GM21825 (cell line): Measurements from ENCODE around the gene NHERF2.

Experiments
- ATAC-seq: cut with Tn5 transposase; IDR thresholded peaks from one replicate; pipeline ENCODE4 v1.9.1; 2021; ENCODE audit warnings: mild to moderate bottlenecking, moderate library complexity; ENCODE audit not compliant: unreplicated experiment

NHERF2 gene

GRCh38 chr16:1990351-1991134 is 36.2 kb upstream of the NHERF2 start:
- ATAC-seq: no peak

- ATAC-seq: peak; percentile 27
These were observed 35.6 kb upstream of the NHERF2 start for GRCh38 chr16:1991135-1991551.

DNA sequence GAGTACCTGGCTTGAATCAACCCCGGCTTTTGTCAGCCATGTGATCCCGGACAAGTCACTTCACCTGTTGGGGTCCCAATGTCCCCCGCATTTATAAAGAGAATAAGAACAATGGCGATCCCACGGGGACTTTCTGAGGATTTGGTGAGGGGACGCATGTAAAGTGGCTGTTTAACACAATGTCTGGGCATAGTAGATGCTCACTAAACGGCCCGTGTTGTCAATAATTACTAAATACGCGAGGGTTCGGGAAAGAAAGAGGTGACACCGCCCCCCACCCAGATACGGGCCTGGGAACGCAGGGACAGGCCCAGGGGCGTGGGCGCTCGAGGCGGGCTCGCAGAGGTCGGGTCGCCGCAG is 35.1 kb upstream of the NHERF2 start:
- ATAC-seq: no peak

DNA sequence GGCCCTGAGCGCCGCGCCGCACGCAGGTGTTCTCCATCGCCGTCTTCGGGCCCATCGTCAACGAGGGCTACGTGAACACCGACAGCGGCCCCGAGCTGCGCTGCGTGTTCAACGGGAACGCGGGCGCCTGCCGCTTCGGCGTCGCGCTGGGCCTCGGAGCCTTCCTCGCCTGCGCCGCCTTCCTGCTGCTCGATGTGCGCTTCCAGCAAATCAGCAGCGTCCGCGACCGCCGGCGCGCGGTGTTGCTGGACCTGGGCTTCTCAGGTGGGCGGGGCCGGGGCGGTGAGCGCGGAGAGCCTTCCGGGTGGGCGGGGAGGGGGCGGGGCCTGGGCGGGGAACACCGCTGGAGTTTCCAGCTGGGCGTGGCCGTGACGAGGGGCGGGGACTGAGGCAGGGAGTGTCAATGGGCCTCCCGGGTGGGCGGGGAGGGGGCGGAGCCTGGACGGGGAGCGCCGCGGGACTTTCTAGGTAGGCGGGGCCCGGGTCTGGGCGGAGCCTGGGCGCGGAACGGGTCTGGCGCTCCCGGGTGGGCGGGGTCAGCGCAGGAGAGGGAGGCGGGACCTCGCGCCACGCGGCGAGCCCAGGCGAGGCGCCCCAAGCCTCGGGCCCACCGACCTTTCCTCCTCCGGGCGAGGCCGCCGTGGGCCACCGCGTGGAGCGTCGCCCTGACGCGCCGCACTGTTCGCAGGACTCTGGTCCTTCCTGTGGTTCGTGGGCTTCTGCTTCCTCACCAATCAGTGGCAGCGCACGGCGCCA is 34.6 kb upstream of the NHERF2 start:
- peak; percentile 40 for ATAC-seq

DNA sequence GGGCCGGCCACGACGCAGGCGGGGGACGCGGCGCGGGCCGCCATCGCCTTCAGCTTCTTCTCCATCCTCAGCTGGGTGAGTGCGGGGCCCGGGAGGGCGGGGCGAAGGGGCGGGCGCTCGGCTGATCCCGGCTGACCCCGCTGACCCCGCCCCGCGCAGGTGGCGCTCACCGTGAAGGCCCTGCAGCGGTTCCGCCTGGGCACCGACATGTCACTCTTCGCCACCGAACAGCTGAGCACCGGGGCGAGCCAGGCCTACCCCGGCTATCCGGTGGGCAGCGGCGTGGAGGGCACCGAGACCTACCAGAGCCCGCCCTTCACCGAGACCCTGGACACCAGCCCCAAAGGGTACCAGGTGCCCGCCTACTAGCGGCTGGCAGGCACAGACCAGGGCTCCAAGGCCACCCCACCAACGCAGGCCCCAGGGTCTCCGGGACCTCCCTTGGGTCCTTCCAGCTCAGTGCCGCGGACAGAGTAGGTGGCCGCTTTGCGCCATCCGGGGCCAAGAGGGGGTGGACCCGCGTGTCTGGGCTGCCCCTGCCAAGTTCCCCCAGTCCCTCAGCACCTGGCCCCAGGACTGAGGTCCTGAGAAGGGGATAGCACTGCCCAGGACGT is 33.9 kb upstream of the NHERF2 start:
- ATAC-seq: no peak

GRCh38 chr16:1993731-1994131 is 33.0 kb upstream of the NHERF2 start:
- no peak for ATAC-seq

DNA sequence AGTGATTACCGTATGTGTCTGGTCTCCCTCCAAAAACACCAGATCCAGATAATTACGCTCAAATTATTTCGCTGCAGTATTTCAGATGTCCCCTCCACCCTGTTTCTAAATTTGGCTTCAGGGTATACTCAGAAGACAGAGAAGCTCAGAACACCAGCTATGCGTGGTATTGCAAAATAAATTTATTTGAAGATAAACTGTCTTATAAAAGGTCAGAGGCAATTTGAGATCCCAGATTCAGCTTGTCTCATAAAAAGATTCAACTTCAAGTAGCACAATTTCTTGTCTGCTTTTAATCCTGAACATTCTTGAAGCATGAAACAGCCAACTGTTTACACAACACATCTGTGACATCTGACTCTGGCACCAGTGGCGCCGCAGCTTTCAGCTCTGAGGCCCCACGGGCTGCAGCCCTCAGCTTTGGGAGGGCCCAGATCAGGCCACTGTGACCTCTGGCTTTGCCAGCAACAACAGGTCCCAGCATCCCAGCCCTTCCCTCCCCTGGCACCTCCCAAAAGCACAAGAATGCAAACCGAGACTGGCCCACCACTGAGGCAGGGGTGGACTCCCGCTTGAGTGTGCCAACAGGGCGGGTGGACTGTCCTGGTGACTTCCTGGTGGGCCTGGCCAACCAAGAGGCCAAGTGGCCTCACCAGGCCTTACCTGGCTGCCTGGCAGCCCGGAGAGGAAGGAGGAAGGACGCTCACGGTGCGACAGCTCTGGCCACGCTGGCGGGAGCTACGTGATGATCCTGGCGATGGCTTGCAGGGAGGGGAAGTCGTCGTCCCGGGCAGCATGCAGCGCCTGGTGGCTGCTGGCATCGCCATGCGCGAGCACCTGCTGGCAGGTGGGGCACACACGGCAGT is 29.0 kb upstream of the NHERF2 start:
- no peak for ATAC-seq

GRCh38 chr16:1998360-1998835 is 28.3 kb upstream of the NHERF2 start:
- ATAC-seq: no peak

GRCh38 chr16:1998852-1999801 is 27.6 kb upstream of the NHERF2 start:
- ATAC-seq: no peak

GRCh38 chr16:1999866-2000514 is 26.7 kb upstream of the NHERF2 start:
- no peak for ATAC-seq

DNA sequence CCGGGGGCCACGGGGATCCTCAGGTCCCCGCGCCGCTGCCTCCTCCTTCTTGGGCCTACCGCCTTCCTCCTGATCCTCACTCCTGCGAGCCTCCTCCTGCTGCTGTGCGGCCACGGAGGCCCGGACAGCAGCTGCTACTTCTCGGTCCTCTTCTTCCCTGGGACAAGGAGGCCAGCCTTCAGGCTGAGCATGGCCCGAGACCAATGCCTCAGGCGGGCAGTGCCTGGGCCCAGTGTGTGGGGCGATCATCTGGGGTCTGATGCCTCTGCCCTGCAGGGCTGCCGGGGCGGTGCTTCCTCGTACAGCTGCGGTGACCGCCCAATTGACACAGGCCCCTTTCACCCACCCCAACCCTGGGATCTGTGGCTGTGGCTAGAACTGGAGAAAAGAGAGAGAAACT is 25.7 kb upstream of the NHERF2 start:
- no peak for ATAC-seq

DNA sequence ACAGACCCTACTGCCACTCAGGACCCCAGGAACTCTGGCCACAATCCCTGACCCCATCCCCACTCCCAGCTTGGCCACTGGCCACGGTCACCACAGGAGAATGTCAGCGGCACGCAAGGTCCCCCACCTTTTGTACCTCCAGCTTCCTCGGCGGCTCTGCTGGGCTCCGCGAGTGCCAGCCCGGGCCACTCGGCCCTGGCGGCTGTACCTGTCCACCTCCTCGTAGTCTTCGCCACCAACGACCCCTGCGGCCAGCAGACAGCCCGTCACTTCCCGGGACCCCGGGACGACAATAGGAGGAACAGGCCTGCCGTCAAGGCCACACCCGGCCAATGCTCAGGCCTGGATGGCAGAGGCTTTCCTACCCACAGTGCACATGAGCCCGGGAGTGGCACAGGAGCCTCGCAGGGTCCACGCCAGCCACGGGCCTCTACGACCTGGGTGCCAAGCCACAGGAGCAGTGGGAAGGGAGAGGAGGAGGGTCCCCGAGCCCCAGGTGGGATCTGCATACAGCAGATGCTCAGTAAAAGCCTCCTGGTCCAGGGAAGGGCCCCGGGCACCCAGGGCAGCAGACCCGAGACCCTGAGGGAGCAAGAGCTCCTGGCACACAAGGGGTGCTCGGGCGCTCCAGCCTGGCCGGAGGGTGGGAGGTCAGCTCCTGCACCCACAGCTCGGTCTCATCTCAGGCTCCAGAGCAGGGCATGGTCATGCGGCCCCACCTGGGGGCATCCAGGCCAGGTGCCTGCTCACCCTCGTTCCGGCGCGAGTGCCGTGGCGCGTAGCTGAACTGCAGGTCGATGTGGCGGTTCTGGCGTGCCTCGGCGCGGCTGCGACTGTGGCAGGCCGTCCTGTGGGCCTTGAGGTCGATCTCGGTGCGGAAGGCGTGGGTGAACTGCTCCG is 25.0 kb upstream of the NHERF2 start:
- ATAC-seq: no peak

GRCh38 chr16:2002406-2003230 is 24.1 kb upstream of the NHERF2 start:
- ATAC-seq: no peak

GRCh38 chr16:2003231-2003826 is 23.4 kb upstream of the NHERF2 start:
- ATAC-seq: no peak

DNA sequence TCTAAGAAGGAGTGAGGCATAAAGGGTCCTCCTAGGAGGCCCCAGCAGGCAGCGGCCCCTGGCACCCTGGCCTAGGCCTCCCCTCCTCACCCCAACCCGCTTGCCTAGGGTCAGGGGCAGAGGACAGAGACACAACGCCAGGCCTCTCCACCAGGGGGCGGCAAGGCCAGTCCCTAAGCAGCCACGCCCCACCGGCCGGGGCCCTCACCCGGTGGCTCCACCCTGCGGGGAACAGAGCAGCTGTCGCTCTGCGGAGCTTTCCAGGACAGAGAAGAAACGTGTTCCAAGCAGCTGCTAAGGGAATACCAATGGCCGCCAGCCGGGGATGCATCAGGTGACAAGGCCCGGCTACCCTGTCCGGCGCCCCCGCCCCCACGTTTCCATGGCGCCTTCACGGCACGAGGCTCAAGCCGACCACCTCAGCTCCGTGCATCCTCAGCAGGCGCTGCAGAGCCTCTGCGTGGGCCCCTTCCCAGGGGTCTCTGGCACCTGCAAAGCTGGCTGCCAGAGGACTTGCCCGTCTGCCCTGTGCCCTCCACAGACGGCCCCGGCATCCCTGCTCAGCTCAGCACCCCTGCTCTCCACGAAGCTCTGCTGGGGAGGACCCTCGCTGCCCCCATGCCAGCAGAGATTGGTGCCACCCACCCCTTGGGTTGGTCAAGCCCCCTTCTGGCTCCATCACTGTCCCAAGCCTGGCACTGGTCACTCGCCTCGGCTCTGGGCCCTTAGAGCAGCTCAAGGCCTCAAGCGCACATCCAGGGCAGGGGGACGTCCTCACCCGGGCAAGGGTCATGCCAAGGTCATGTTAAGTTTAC is 22.7 kb upstream of the NHERF2 start:
- ATAC-seq: peak; percentile 60
